Measurements from ENCODE around the gene TNIP2.

DNA sequence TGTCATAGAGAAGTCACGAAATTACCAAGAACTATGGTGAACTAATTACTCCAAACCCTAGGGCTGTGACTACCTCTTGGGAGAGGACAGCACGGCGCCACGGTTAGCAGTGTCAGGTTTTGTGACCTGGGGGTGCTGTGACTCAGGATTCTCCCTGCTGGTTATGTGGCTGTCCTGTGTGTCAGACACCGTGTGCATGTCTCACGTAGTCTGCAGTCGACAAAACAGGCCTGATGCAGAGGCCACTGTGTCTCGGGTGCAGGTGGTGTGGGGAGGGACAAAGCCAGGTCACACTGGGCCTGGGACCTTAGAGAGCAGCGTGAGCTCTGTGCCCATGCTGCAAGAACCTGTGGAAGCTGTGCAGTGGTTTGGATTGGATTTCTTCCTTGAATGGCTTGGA is 34.1 kb downstream of the TNIP2 start:
- TF ChIP-seq, protein P1, sequence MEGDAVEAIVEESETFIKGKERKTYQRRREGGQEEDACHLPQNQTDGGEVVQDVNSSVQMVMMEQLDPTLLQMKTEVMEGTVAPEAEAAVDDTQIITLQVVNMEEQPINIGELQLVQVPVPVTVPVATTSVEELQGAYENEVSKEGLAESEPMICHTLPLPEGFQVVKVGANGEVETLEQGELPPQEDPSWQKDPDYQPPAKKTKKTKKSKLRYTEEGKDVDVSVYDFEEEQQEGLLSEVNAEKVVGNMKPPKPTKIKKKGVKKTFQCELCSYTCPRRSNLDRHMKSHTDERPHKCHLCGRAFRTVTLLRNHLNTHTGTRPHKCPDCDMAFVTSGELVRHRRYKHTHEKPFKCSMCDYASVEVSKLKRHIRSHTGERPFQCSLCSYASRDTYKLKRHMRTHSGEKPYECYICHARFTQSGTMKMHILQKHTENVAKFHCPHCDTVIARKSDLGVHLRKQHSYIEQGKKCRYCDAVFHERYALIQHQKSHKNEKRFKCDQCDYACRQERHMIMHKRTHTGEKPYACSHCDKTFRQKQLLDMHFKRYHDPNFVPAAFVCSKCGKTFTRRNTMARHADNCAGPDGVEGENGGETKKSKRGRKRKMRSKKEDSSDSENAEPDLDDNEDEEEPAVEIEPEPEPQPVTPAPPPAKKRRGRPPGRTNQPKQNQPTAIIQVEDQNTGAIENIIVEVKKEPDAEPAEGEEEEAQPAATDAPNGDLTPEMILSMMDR (tag by site-specific recombination; IDR thresholded peaks at IDR 0.05) = no peak
- TF ChIP-seq SP7 (tag by site-specific recombination; IDR thresholded peaks at IDR 0.05) (no peak), ZNF221 (tag by site-specific recombination; IDR thresholded peaks at IDR 0.05; ENCODE audit: borderline replicate concordance) (no peak), ZNF830 (tag by site-specific recombination; IDR thresholded peaks at IDR 0.05; ENCODE audit: low read depth) (no peak), KLF1 (tag by site-specific recombination; IDR thresholded peaks at IDR 0.05) (no peak), ZNF768 (tag by site-specific recombination; IDR thresholded peaks at IDR 0.05) (no peak), ZIC2 (tag by site-specific recombination; IDR thresholded peaks at IDR 0.05) (no peak), ZNF521 (tag by site-specific recombination; IDR thresholded peaks at IDR 0.05) (no peak), ZNF350 (tag by site-specific recombination; IDR thresholded peaks at IDR 0.05) (no peak)
- TF ChIP-seq, protein P2, sequence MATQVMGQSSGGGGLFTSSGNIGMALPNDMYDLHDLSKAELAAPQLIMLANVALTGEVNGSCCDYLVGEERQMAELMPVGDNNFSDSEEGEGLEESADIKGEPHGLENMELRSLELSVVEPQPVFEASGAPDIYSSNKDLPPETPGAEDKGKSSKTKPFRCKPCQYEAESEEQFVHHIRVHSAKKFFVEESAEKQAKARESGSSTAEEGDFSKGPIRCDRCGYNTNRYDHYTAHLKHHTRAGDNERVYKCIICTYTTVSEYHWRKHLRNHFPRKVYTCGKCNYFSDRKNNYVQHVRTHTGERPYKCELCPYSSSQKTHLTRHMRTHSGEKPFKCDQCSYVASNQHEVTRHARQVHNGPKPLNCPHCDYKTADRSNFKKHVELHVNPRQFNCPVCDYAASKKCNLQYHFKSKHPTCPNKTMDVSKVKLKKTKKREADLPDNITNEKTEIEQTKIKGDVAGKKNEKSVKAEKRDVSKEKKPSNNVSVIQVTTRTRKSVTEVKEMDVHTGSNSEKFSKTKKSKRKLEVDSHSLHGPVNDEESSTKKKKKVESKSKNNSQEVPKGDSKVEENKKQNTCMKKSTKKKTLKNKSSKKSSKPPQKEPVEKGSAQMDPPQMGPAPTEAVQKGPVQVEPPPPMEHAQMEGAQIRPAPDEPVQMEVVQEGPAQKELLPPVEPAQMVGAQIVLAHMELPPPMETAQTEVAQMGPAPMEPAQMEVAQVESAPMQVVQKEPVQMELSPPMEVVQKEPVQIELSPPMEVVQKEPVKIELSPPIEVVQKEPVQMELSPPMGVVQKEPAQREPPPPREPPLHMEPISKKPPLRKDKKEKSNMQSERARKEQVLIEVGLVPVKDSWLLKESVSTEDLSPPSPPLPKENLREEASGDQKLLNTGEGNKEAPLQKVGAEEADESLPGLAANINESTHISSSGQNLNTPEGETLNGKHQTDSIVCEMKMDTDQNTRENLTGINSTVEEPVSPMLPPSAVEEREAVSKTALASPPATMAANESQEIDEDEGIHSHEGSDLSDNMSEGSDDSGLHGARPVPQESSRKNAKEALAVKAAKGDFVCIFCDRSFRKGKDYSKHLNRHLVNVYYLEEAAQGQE (tag by site-specific recombination; IDR thresholded peaks at IDR 0.05) = no peak
- TF ChIP-seq, protein P3, sequence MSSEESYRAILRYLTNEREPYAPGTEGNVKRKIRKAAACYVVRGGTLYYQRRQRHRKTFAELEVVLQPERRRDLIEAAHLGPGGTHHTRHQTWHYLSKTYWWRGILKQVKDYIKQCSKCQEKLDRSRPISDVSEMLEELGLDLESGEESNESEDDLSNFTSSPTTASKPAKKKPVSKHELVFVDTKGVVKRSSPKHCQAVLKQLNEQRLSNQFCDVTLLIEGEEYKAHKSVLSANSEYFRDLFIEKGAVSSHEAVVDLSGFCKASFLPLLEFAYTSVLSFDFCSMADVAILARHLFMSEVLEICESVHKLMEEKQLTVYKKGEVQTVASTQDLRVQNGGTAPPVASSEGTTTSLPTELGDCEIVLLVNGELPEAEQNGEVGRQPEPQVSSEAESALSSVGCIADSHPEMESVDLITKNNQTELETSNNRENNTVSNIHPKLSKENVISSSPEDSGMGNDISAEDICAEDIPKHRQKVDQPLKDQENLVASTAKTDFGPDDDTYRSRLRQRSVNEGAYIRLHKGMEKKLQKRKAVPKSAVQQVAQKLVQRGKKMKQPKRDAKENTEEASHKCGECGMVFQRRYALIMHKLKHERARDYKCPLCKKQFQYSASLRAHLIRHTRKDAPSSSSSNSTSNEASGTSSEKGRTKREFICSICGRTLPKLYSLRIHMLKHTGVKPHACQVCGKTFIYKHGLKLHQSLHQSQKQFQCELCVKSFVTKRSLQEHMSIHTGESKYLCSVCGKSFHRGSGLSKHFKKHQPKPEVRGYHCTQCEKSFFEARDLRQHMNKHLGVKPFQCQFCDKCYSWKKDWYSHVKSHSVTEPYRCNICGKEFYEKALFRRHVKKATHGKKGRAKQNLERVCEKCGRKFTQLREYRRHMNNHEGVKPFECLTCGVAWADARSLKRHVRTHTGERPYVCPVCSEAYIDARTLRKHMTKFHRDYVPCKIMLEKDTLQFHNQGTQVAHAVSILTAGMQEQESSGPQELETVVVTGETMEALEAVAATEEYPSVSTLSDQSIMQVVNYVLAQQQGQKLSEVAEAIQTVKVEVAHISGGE (tag by site-specific recombination; conservative IDR thresholded peaks at IDR 0.05; ENCODE audit: low read depth) = no peak
